GM19193 (cell line): ENCODE data around the gene CDKN2B-AS1.

Experiments used
- POLR2A ChIP-seq: IDR thresholded peaks from 4 replicates; pipeline ENCODE4 v1.6.1; 2011; ENCODE audit not compliant: insufficient read depth, insufficient read length; ENCODE audit errors: extremely low read depth

The CDKN2B-AS1 gene

GRCh38 chr9:22041775-22042174, 47.2 kb downstream of the CDKN2B-AS1 start:
- no peak for TF ChIP-seq POLR2A

GRCh38 chr9:22043928-22044327, 49.3 kb downstream of the CDKN2B-AS1 start:
- no peak for TF ChIP-seq POLR2A

- TF ChIP-seq POLR2A, result no peak
Measured at GRCh38 chr9:22044583-22044982, 50.0 kb downstream of the CDKN2B-AS1 start.

GRCh38 chr9:22045423-22045822, 50.8 kb downstream of the CDKN2B-AS1 start:
- TF ChIP-seq POLR2A, result no peak

- TF ChIP-seq POLR2A, result no peak
Measured at GRCh38 chr9:22046243-22046885, 51.8 kb downstream of the CDKN2B-AS1 start.

GRCh38 chr9:22047596-22047995, 53.0 kb downstream of the CDKN2B-AS1 start:
- TF ChIP-seq POLR2A, result no peak

GRCh38 chr9:22049411-22049810, 54.8 kb downstream of the CDKN2B-AS1 start:
- TF ChIP-seq POLR2A, result no peak

- no peak for TF ChIP-seq POLR2A
Measured at GRCh38 chr9:22050924-22051323, 56.3 kb downstream of the CDKN2B-AS1 start.

- TF ChIP-seq POLR2A, result no peak
Measured at GRCh38 chr9:22052376-22052945, 57.9 kb downstream of the CDKN2B-AS1 start.

GRCh38 chr9:22053178-22053577, 58.6 kb downstream of the CDKN2B-AS1 start:
- TF ChIP-seq POLR2A, result no peak

GRCh38 chr9:22054076-22054475, 59.5 kb downstream of the CDKN2B-AS1 start:
- TF ChIP-seq POLR2A, result no peak

GRCh38 chr9:22054529-22054928, 59.9 kb downstream of the CDKN2B-AS1 start:
- TF ChIP-seq POLR2A, result no peak

- no peak for TF ChIP-seq POLR2A
Measured at GRCh38 chr9:22055090-22055489, 60.5 kb downstream of the CDKN2B-AS1 start.

- no peak for TF ChIP-seq POLR2A
Measured at GRCh38 chr9:22056402-22056801, 61.8 kb downstream of the CDKN2B-AS1 start.

GRCh38 chr9:22060831-22061383, 66.3 kb downstream of the CDKN2B-AS1 start:
- no peak for TF ChIP-seq POLR2A

GRCh38 chr9:22064957-22065356, 70.4 kb downstream of the CDKN2B-AS1 start:
- no peak for TF ChIP-seq POLR2A
